Measurements from ENCODE around the gene AKT3.
"Not testable (repeated sequence)": the region's sequence is repeated elsewhere in the genome, so short reads cannot be mapped to it uniquely, and the experiment has no call there.

The AKT3 gene

GRCh38 chr1:243784506-243784905 is 65.5 kb downstream of the AKT3 start:
- no peak for DNase-seq (ENCODE audit: low read depth in 2 of 2)

GRCh38 chr1:243783714-243784113 is 66.3 kb downstream of the AKT3 start:
- DNase-seq (ENCODE audit: low read depth in 2 of 2): no peak

GRCh38 chr1:243772361-243773050 is 77.5 kb downstream of the AKT3 start:
- not testable (repeated sequence) for DNase-seq (ENCODE audit: low read depth in 2 of 2)

- DNase-seq (ENCODE audit: low read depth in 2 of 2): no peak
These were observed 79.2 kb downstream of the AKT3 start for GRCh38 chr1:243770860-243771259.

- no peak for DNase-seq (ENCODE audit: low read depth in 2 of 2)
These were observed 84.4 kb downstream of the AKT3 start for GRCh38 chr1:243765676-243766075.

GRCh38 chr1:243763806-243764205 is 86.2 kb downstream of the AKT3 start:
- DNase-seq (ENCODE audit: low read depth in 2 of 2): no peak

- no peak for DNase-seq (ENCODE audit: low read depth in 2 of 2)
These were observed 91.4 kb downstream of the AKT3 start for GRCh38 chr1:243758647-243759046.

- DNase-seq (ENCODE audit: low read depth in 2 of 2): no peak
These were observed 93.5 kb downstream of the AKT3 start for GRCh38 chr1:243756529-243756928.

GRCh38 chr1:243754348-243754747 is 95.7 kb downstream of the AKT3 start:
- no peak for DNase-seq (ENCODE audit: low read depth in 2 of 2)

- no peak for DNase-seq (ENCODE audit: low read depth in 2 of 2)
These were observed 98.5 kb downstream of the AKT3 start for GRCh38 chr1:243751506-243751905.

GRCh38 chr1:243748706-243749283 is 101.2 kb downstream of the AKT3 start:
- DNase-seq (ENCODE audit: low read depth in 2 of 2): no peak

GRCh38 chr1:243748227-243748626 is 101.8 kb downstream of the AKT3 start:
- no peak for DNase-seq (ENCODE audit: low read depth in 2 of 2)

- DNase-seq (ENCODE audit: low read depth in 2 of 2): no peak
These were observed 103.3 kb downstream of the AKT3 start for GRCh38 chr1:243746751-243747150.

- DNase-seq (ENCODE audit: low read depth in 2 of 2): no peak
These were observed 104.7 kb downstream of the AKT3 start for GRCh38 chr1:243745356-243745755.

- DNase-seq (ENCODE audit: low read depth in 2 of 2): no peak
These were observed 107.2 kb downstream of the AKT3 start for GRCh38 chr1:243742819-243743218.

GRCh38 chr1:243740255-243740999 is 109.6 kb downstream of the AKT3 start:
- DNase-seq (ENCODE audit: low read depth in 2 of 2): no peak

- no peak for DNase-seq (ENCODE audit: low read depth in 2 of 2)
These were observed 110.6 kb downstream of the AKT3 start for GRCh38 chr1:243739335-243740003.

GRCh38 chr1:243738020-243738419 is 112.0 kb downstream of the AKT3 start:
- no peak for DNase-seq (ENCODE audit: low read depth in 2 of 2)

- no peak for DNase-seq (ENCODE audit: low read depth in 2 of 2)
These were observed 114.6 kb downstream of the AKT3 start for GRCh38 chr1:243735457-243735856.

- no peak for DNase-seq (ENCODE audit: low read depth in 2 of 2)
These were observed 115.7 kb downstream of the AKT3 start for GRCh38 chr1:243734308-243734695.

- DNase-seq (ENCODE audit: low read depth in 2 of 2): no peak
These were observed 116.3 kb downstream of the AKT3 start for GRCh38 chr1:243733670-243734307.

GRCh38 chr1:243732637-243733036 is 117.4 kb downstream of the AKT3 start:
- no peak for DNase-seq (ENCODE audit: low read depth in 2 of 2)

All from stimulated activated CD4-positive, alpha-beta T cell treated with anti-CD3 and anti-CD28 coated beads, Interleukin-1b, Interleukin-23, amount 100 ng/mL, for 1 hour (primary cell).